ENCODE measurements around the gene EEA1. TPM values are rescaled to one million over a fixed set of nuclear protein-coding genes. Genes with fewer than 3 reads are reported as not detected.

Gene EEA1
- total RNA-seq, 1 experiment from 2014 or later, result 35.7 TPM

- H3K36me3 ChIP-seq (ENCODE audit: insufficient read depth, low read length, poor library complexity, severe bottlenecking), result peaks cover 14% of the 10 kb centered on the region
- intact Hi-C loops (cut with micrococcal nuclease; ENCODE audit: unreplicated experiment), result no loop called here
- no peaks in the 10 kb centered on the region for H3K27me3 ChIP-seq (replicated peaks; ENCODE audit: insufficient read depth, low read depth, low read length, poor library complexity)
- DNase-seq (ENCODE audit: low spot score), result no peak
- no peak for TF ChIP-seq CTCF (conservative IDR thresholded peaks at IDR 0.05; ENCODE audit: low read depth, low read length)
- H3K4me3 ChIP-seq (ENCODE audit: low read depth, low read length, poor library complexity, severe bottlenecking), result no peak overlapping the region
- POLR2A ChIA-PET (ENCODE audit: low non-redundant PET), result no interaction called here
- H3K27ac ChIP-seq (ENCODE audit: low read depth, low read length, poor library complexity, severe bottlenecking), result no peak overlapping the region
- BruUV-seq (replicated peaks), result no TSS peak
- no peaks in the 10 kb centered on the region for H3K9me3 ChIP-seq (ENCODE audit: low read depth, low read length, poor library complexity, severe bottlenecking)
- CTCF ChIA-PET, result no interaction called here
- H3K4me1 ChIP-seq (ENCODE audit: insufficient read depth, low read length, poor library complexity, severe bottlenecking), result no peaks in the 10 kb centered on the region
Measured at GRCh38 chr12:92779902-92780301, 149.2 kb downstream of the EEA1 start.

GRCh38 chr12:92778525-92778924 lies 150.6 kb downstream of the EEA1 start:
- no peak overlapping the region for H3K4me3 ChIP-seq (ENCODE audit: low read depth, low read length, poor library complexity, severe bottlenecking)
- H3K9me3 ChIP-seq (ENCODE audit: low read depth, low read length, poor library complexity, severe bottlenecking), result no peaks in the 10 kb centered on the region
- ChIA-PET POLR2A (ENCODE audit: low non-redundant PET) (no interaction called here), CTCF (no interaction called here)
- TF ChIP-seq EZH2 (IDR thresholded peaks at IDR 0.05; ENCODE audit: borderline replicate concordance, low read depth, low read length, poor library complexity, severe bottlenecking), result no peak
- TF ChIP-seq CTCF (conservative IDR thresholded peaks at IDR 0.05; ENCODE audit: low read depth, low read length), result no peak
- no peak for DNase-seq (ENCODE audit: low spot score)
- no peak overlapping the region for H3K27ac ChIP-seq (ENCODE audit: low read depth, low read length, poor library complexity, severe bottlenecking)
- H3K4me1 ChIP-seq (ENCODE audit: insufficient read depth, low read length, poor library complexity, severe bottlenecking), result peaks cover 3% of the 10 kb centered on the region
- peaks cover 13% of the 10 kb centered on the region for H3K36me3 ChIP-seq (ENCODE audit: insufficient read depth, low read length, poor library complexity, severe bottlenecking)
- no TSS peak for BruUV-seq (replicated peaks)
- H3K27me3 ChIP-seq (replicated peaks; ENCODE audit: insufficient read depth, low read depth, low read length, poor library complexity), result no peaks in the 10 kb centered on the region
- intact Hi-C loops (cut with micrococcal nuclease; ENCODE audit: unreplicated experiment), result no loop called here

DNA sequence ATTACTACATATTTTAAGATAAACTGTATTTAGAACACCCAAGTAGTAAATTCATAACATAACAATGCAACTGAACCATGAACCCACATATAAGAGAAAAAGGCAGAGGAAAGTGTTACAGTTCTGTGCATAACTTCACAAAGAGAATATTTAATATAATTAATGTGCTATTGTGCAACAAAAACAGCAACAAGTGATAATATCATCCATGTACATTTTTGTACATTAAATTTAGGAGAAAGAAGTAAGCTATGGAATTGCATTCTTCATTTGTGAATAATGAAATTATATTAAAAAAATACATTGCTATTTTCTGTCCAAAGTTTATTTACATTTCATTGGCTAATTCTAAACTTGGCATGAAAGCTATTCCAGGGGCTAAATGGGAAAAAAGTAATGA lies 153.7 kb downstream of the EEA1 start:
- Histone ChIP-seq H3K27ac (ENCODE audit: low read depth, low read length, poor library complexity, severe bottlenecking) (no peak overlapping the region), H3K27me3 (replicated peaks; ENCODE audit: insufficient read depth, low read depth, low read length, poor library complexity) (no peaks in the 10 kb centered on the region), H3K4me1 (ENCODE audit: insufficient read depth, low read length, poor library complexity, severe bottlenecking) (peaks cover 22% of the 10 kb centered on the region), H3K36me3 (ENCODE audit: insufficient read depth, low read length, poor library complexity, severe bottlenecking) (peaks cover 11% of the 10 kb centered on the region), H3K4me3 (ENCODE audit: low read depth, low read length, poor library complexity, severe bottlenecking) (no peak overlapping the region), H3K9me3 (ENCODE audit: low read depth, low read length, poor library complexity, severe bottlenecking) (no peaks in the 10 kb centered on the region)
- POLR2A ChIA-PET (ENCODE audit: low non-redundant PET), result no interaction called here
- no peak for TF ChIP-seq EZH2 (IDR thresholded peaks at IDR 0.05; ENCODE audit: borderline replicate concordance, low read depth, low read length, poor library complexity, severe bottlenecking)
- TF ChIP-seq CTCF (conservative IDR thresholded peaks at IDR 0.05; ENCODE audit: low read depth, low read length), result no peak
- BruUV-seq (replicated peaks), result TSS peak; percentile 29
- intact Hi-C loops (cut with micrococcal nuclease; ENCODE audit: unreplicated experiment), result no loop called here
- no peak for DNase-seq (ENCODE audit: low spot score)
- CTCF ChIA-PET, result no interaction called here

All from A673 (cell line).